ENCODE data around the gene C21orf91.
"Not testable (repeated sequence)": the region's sequence is repeated elsewhere in the genome, so short reads cannot be mapped to it uniquely, and the experiment has no call there.

Gene C21orf91

DNA sequence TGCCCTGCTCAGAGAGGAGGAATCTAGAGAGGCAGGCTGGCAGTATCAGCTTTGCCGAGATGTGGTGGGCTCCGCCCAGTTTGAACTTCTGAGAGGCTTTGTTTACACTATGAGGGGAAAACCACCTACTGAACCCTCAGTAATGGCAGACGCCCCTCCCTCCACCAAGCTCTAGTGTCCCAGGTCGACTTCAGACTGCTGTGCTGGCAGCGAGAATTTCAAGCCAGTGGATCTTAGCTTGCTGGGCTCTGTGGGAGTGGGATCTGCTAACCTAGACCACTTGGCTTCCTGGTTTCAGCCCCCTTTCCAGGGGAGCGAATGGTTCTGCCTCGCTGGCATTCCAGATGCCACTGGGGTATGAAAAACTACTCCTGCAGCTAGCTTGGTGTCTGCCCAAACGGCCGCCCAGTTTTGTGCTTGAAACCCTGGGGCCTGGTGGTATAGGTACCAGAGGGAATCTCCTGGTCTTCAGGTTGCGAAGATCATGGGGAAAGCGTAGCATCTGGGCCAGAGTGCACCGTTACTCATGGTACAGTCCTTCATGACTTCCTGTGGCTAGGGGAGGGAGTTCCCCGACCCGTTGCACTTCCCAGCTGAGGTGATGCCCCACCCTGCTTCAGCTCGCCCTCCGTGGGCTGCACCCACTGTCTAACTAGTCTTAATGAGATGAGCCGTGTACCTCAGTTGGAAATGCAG is 43.6 kb downstream of the C21orf91 start:
- DNase-seq: peak; percentile 33

DNA sequence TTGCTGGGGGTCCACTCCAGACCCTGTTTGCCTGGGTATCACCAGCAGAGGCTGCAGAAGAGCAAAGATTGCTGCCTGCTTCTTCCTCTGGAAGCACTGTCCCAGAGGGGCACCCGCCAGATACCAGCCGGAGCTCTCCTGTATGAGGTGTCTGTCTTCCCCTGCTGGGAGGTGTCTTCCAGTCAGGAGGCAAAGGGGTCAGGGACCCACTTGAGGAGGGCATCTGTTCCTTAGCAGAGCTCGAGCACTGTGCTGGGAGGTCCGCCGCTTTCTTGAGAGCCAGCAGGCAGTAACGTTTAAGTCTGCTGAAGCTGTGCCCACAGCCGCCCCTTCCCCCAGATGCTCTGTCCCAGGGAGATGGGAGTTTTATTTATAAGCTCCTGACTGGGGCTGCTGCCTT is 44.1 kb downstream of the C21orf91 start:
- not testable (repeated sequence) for DNase-seq

DNA sequence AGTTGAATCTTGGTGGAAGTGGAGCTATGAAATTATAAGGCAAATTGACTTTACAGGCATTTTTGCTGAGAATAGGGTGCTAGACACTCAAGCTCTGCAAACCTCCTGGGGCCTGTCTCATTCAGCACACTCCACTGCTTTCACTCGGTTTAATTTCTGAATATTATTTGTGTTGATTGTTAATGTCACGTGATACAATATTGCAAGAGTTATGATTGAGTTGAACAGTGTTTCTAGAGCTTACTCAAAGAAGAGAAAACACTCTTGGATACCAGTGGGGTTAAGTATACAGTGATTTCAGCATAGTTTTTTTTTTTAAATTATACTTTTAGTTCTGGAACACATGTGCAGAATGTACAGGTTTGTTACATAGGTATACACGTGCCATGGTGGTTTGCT is 49.7 kb downstream of the C21orf91 start:
- no peak for DNase-seq

DNA sequence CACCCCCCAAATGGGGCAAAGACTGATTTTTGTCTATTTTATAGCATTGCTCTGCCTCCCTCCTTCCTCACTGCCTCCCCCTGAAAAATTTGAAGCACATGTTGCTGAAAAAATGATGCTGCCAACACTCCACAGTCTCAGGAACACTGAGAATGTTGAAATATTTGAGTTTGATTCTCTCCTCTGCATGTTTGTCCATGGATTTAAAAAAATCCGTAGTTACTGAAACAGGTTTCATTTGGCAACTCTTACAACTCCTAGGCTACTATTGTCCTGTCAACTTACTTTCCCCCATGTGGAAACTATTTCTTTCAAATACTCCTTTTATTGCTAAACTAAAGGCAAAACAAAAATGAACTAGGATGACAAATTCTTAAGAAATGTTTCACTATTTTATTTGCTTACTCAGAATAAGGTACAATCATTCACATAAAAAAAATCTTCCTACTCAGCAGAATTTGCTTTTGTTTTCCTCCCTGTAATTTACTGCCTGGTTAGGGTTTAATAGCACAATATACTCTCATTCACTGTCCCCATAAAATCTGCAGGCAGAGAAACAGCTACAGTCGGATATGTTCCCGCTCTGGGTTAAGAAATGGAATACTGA is 50.2 kb downstream of the C21orf91 start:
- DNase-seq: no peak

DNA sequence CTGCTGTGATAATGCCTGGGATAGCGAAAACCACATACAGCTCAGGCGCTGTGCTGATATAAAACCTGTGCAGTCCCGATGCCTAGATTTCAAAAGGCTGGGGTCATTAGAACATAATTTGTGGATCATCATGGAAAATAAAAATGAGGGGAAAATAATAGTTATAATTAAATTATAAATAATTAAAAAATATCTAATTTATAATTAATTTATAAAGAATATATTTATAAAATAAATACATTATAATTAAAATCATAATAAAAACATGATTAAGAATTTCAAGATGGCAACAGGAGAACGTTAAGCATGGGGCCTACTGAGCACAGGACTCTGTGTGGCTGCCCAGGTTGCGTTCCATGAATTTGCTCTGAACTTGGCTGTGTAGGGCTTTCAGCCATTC is 53.9 kb downstream of the C21orf91 start:
- DNase-seq: no peak

DNA sequence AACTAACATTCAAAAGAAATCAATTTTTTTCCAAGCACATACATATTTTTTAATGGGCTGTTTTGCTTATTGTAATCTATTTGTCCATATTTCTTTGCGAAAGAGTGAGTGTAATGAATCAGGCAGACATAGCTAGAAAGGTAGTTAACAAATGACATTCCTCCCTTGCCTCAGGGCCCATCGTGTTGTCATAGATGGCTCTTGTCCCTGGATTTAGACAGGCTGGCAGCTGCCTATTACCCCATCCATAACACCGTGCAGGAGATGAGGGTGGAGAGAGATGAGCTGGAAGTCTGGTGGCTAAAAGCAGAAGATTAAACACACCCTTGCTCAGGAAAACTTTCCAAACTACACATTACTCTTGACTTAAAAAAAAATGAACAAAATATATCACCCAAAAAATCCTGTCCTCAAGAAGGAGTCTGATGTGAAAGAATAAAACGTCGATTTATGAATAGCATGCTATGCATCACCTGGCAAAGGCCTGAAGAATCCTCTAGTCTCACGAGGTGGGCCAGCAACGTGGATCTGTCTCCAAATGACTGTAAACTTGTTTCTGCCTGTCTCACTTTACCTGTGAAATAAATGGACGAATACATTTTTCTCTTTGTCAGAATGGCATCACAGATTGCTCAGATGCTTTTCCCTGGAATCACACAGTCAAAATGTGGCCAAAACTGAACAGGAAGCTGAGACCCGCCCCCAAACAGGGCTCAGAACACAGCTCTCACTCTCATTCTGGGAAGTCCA is 55.7 kb downstream of the C21orf91 start:
- no peak for DNase-seq

DNA sequence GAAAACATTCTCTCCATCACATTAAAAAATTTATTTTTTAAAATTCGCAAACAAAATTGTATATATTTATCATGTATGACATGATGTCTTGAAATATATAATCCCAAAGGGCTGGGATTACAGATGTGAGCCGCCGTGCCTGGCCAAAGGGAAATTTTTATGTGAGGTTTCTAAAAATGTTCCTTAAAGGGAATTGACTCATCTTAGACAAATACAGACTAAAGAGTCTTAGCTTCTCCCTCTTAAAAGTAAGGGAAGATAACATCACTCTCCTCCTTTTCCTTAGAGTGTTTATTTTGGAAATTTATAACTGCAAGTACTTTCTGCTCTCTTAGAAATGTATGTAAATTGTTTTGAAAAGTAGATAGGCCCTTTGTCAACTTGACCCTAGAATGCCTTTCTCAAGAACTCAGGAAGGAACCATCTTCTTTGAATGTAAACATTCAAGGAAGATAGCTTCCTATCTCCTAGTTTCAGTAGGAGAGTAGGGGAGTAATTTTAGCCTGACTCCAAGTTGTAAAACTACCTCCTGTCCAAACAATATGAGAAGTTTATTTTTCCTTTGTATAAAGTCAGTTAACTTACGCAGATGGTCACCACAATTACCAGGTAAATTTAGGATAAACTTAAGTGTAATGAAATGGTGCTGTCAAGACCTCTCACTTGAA is 59.5 kb downstream of the C21orf91 start:
- no peak for DNase-seq

DNA sequence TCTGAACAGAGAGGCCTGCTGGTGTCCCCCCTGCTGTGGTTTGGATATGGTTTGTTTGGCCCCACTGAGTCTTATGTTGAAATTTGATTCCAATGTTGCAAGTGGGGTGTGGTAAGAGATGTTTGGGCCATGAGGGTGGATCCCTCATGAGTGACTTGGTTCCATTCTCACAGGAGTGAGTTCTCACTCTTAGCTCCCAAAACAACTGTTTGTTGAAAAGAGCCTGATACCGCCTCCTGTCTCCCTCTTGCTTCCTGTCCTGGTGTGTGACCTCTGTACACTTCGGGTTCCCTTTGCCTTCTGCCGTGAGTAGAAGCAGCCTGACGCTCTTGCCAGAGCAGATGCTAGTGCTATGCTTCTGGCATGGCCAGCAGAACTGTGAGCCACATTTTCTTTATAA is 60.5 kb downstream of the C21orf91 start:
- no peak for DNase-seq

DNA sequence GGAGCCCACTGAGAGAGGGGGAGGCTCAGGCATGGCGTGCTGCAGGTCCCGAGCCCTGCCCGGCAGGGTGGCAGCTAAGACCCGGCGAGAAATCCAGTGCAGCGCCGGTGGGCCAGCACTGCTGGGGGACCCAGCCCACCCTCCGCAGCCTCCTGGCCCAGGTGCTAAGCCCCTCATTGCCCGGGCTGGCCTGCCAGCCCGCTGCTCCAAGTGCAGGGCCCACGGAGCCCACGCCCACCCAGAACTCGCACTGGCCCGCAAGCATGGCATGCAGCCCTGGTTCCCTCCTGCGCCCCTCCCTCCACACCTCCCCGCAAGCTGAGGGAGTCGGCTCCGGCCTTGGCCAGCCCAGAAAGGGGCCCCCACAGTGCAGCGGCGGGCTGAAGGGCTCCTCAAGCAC is 61.5 kb downstream of the C21orf91 start:
- DNase-seq: no peak

DNA sequence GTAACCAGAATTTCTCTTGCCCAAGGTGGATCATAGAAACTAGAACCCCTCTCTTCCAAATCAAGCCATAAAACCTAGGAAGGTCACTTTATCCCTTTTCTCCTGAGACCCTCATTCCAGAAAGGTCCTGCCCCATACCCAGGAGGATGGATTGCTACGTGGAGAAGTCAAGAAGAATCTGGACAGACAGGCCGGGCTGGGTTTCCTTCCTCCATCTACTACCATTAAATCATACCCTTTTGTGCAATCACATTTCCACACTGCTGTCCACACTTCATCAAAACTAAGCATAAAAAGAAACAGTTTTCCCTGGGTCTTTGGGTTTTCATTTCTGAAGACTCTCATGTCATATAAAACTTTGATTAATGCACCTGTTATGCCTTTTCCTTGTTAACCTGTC is 65.4 kb downstream of the C21orf91 start:
- DNase-seq: no peak

DNA sequence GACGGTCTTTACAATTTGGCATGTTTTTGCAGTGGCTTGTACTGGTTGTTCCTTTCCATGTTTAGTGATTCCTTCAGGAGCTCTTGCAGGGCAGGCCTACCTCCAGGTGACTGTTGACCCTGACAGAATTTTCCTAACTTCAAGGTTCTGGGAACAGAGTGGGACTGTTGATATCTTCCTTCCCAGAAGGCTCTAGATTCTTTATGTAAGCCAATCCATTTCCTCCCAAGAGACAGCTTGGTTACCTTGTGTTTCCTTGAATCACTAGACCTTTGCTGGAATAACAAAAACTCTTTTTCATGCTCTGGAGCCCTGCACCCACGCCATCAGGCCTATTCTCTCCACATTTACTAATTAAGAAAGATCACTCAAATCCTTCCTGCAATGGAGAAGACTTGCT is 67.0 kb downstream of the C21orf91 start:
- DNase-seq: no peak

DNA sequence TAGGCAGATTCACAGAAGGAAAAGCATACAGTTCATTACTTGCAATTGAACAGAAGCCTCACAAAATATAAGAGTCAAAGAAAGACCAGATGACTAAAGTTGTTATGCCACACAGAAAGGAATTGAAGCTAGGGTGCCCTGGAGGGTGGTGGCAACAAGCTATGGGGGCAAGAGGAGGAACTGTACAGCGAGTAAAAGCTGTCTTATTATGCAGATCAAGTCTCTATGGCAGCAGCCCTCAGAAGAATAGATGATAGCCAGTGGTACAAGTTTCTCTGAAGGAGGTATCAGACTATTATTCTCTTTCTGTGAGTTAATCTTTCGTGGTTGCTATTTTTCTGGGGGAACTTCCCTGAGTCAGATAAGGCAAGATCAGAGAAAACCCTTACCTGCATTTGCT is 72.2 kb downstream of the C21orf91 start:
- no peak for DNase-seq

DNA sequence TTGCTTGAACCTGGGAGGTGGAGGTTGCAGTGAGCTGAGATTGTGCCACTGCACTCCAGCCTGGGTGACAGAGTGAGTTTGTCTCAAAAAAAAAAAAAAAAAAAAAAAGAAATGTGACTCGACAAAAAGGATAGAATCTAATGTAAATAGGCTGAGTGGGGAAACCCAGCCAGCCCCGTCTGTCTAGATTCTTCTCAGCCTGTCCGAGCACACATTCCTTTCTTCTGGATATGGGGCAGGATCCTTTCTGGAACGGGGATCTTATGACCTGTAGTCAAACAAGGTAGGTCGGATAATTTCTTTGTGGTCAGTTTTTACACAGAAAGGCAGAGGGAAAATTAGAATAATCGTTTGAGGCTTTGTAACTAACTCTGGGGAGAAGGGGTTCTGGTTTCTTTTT is 74.1 kb downstream of the C21orf91 start:
- DNase-seq: no peak

DNA sequence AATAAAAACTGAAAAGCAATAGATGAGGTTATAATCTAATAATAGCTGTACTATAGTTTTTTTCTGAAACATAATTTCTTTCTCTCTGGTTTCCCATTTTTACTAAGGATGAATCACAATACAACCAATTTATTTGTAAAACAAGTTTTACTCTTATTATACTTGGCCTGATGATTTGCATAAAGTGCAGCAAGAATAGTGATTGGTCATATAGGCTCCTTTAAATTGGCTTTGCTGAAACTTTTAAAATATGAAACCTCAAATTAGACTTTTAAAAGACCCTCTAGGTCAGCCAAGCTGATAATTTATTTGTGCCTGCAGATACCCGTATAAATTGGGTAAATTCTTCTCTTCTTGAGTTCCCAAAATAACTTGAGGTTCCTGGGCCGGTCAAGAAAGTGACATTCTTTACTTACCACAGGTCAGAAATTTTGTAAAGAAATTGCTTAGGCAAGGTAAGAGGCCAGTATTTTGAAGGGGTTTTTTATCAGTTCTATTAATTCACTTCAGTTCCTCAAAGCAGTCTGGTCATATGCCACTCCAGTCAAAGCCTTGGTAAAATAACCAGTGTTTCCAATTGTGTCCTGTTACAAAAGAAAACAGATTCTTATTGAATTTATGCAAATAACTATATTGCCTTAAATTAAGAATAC is 76.1 kb downstream of the C21orf91 start:
- no peak for DNase-seq

DNA sequence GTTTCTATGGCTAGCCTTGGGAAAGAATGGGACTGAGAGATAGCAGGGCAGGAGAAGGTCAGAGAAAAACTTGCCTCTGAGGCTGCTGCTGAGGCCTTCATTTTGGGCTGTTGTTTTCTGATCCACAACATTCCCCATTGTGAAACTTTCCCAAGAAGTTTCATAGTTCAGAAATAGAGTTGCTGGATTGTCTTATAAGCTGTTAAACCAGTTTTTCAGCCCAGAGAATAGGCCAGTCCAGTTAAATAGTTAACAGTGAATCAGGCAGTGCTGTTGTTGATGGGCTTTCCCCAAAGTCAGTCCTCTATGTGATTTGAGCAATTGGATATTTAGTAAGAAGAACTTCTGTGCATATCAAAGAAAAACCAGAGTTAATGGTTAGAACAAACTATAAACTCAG is 77.0 kb downstream of the C21orf91 start:
- DNase-seq: no peak
